ENCODE results near the gene EFEMP2. TPM values are rescaled to one million over a fixed set of nuclear protein-coding genes. Genes with fewer than 3 reads are reported as not detected.

EFEMP2 gene
- total RNA-seq, 1 donor from 2014 or later = 131 TPM

DNA sequence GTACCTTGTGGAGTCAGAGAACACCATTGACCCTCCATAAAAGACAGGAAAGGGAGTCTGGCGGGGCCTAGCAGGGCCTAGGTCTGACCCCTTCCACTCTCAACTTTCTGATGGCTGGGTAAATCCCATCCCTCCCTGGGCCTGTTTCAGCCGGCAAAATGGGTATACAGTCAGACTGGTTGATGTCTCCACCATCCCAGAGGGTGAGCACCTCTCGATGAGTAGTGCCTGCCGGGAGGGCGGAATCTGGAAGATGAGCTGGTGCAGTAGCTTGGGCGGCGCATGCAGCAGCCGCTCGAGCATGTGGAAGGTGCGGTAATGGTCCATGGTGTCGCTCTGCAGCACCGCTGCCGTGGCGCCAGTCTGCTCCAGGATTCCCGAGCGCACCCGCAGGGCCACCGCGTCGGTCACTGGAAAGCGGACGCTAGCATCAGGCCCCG lies 15.1 kb upstream of the EFEMP2 start:
- peak overlapping the region; percentile 99 for H3K27ac Mint-ChIP-seq (ENCODE audit: unreplicated experiment)
- TF ChIP-seq, protein P1, sequence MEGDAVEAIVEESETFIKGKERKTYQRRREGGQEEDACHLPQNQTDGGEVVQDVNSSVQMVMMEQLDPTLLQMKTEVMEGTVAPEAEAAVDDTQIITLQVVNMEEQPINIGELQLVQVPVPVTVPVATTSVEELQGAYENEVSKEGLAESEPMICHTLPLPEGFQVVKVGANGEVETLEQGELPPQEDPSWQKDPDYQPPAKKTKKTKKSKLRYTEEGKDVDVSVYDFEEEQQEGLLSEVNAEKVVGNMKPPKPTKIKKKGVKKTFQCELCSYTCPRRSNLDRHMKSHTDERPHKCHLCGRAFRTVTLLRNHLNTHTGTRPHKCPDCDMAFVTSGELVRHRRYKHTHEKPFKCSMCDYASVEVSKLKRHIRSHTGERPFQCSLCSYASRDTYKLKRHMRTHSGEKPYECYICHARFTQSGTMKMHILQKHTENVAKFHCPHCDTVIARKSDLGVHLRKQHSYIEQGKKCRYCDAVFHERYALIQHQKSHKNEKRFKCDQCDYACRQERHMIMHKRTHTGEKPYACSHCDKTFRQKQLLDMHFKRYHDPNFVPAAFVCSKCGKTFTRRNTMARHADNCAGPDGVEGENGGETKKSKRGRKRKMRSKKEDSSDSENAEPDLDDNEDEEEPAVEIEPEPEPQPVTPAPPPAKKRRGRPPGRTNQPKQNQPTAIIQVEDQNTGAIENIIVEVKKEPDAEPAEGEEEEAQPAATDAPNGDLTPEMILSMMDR (IDR thresholded peaks at IDR 0.05) = no peak

DNA sequence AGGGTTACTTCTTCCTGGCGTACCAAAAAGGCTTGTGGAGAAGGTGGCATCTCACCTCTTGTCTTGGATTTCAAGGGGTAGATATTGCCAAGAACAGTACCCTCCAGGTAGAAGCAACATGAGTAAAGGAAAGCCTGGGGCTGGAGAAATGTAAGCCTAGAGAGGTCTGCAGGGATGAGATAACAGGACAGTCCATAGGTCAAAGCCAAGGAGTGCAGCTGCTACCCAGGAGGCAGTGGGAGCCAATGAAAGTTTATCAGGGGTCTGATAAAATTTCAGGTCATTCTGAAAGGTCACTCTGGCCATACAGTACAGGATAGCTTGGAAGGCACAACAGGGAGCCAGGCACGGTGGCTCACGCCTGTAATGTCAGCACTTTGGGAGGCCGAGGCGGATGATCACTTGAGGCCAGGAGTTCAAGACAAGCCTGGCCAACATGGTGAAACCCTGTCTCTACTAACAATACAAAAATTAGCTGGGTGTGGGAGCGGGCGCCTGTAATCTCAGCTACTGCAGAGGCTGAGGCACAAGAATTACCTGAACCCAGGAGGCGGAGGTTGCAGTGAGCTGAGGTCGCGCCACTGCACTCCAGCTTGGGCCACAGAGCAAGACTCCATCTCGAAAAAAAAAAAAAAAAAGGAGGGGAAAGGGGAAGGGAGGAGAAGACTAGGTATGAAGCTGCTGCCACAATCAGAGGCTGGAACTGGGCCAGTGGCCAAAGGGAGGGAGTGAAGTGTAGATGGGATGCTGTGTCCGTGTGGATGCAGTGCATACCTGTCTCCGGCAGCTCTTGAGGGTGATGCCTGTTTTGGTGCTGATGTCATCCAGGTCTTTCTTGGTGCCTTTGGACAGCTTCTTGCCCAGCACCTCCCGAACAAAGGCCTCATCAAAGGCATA lies 14.5 kb upstream of the EFEMP2 start:
- TF ChIP-seq, protein P1 (IDR thresholded peaks at IDR 0.05) = no peak
- DNase-seq (ENCODE audit: extremely low spot score, unreplicated experiment) = no peak
- H3K9me3 Mint-ChIP-seq (ENCODE audit: unreplicated experiment) = no peaks in the 10 kb centered on the region
- peak overlapping the region; percentile 99 for H3K27ac Mint-ChIP-seq (ENCODE audit: unreplicated experiment)
- H3K27me3 Mint-ChIP-seq (ENCODE audit: unreplicated experiment) = no peaks in the 10 kb centered on the region
- peaks cover 46% of the 10 kb centered on the region for H3K4me1 Mint-ChIP-seq (ENCODE audit: unreplicated experiment)
- H3K36me3 Mint-ChIP-seq (ENCODE audit: unreplicated experiment) = peaks cover 22% of the 10 kb centered on the region
- H3K4me3 Mint-ChIP-seq (ENCODE audit: unreplicated experiment) = peak overlapping the region; percentile 98

More for the DNA sequence above, 15.1 kb upstream of the EFEMP2 start:
- DNase-seq (ENCODE audit: extremely low spot score, unreplicated experiment) = no peak
- Mint-ChIP-seq H3K4me3 (ENCODE audit: unreplicated experiment) (peak overlapping the region; percentile 98), H3K9me3 (ENCODE audit: unreplicated experiment) (no peaks in the 10 kb centered on the region), H3K36me3 (ENCODE audit: unreplicated experiment) (peaks cover 24% of the 10 kb centered on the region), H3K4me1 (ENCODE audit: unreplicated experiment) (peaks cover 53% of the 10 kb centered on the region), H3K27me3 (ENCODE audit: unreplicated experiment) (no peaks in the 10 kb centered on the region)

DNA sequence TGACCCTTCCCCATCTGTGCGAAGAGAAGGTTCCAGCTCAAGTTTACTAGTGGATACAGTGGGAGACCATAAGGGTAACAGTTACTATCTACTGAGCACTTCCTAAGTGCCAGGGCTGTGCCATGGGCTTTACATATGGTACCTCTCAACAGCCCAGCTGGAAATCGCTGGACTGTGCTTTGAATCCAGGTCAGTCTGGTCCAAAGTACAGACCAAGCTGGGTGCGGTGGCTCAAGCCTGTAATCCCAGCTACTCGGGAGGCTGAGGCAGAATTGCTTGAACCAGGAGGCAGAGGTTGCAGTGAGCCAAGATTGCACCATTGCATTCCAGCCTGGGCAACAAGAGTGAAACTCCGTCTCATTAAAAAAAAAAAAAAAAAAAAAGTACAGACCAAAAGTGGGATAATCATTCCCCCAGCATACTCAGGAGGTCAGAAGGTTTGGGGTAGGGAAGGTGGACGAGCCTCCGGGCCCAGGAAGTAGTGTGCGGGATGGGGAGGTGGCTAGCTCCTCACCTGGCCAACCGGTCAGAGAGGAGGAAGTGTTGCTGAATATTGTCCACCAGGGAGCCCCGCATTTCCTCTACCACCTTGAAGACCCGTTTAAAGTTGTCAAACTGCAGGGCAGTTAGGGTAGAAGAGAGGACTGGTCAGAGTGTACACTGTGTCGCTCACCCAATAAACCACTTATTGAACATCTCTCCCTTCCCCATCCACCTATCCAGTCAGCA lies 13.4 kb upstream of the EFEMP2 start:
- TF ChIP-seq, protein P1 (IDR thresholded peaks at IDR 0.05) = no peak
- Mint-ChIP-seq H3K27me3 (ENCODE audit: unreplicated experiment) (no peaks in the 10 kb centered on the region), H3K36me3 (ENCODE audit: unreplicated experiment) (peaks cover 23% of the 10 kb centered on the region), H3K4me1 (ENCODE audit: unreplicated experiment) (peaks cover 43% of the 10 kb centered on the region), H3K9me3 (ENCODE audit: unreplicated experiment) (no peaks in the 10 kb centered on the region), H3K4me3 (ENCODE audit: unreplicated experiment) (no peak overlapping the region), H3K27ac (ENCODE audit: unreplicated experiment) (no peak overlapping the region)
- DNase-seq (ENCODE audit: extremely low spot score, unreplicated experiment) = no peak

DNA sequence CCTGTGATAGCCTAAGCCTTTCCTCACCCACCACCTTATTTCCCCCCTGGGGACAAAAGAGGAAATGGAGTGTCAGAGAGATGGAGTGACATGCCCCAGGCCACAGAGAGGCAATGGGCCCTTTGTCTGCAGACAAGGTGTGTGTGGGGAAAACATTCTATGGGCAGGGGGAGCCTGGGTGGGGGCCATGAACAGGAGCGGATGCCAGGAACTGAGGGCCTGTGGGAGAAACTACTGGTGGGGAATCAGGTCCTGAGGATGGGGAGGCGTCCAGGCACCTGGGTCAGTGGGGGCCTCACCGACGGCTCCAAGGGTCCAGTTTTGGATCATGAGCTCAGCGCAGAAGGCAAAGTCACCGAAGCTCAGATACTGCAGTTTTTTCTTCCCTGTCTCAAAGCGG lies 12.6 kb upstream of the EFEMP2 start:
- no peaks in the 10 kb centered on the region for H3K9me3 Mint-ChIP-seq (ENCODE audit: unreplicated experiment)
- H3K27me3 Mint-ChIP-seq (ENCODE audit: unreplicated experiment) = no peaks in the 10 kb centered on the region
- TF ChIP-seq, protein P1 (IDR thresholded peaks at IDR 0.05) = no peak
- DNase-seq (ENCODE audit: extremely low spot score, unreplicated experiment) = no peak
- H3K4me1 Mint-ChIP-seq (ENCODE audit: unreplicated experiment) = peaks cover 41% of the 10 kb centered on the region
- H3K4me3 Mint-ChIP-seq (ENCODE audit: unreplicated experiment) = no peak overlapping the region
- H3K27ac Mint-ChIP-seq (ENCODE audit: unreplicated experiment) = no peak overlapping the region
- H3K36me3 Mint-ChIP-seq (ENCODE audit: unreplicated experiment) = peaks cover 23% of the 10 kb centered on the region

DNA sequence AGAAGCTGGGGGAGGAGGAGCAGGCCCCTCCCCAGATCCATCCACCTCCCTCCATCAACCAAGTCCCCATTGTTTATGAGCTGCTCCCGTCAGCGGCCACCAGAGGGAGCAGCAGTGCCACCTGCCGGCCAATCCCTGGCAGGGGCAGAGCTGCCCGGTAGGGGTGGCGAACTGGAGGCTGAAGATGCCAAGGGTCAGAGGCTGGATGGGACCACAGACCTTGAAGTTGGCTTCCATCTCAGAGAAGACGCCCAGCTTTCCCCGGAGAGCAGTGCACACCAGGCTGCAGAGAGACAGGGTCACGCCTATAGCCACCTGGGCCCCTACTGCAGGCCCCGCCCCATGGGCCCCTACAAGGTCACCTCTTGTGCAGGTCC lies 12.1 kb upstream of the EFEMP2 start:
- Mint-ChIP-seq H3K36me3 (ENCODE audit: unreplicated experiment) (peaks cover 23% of the 10 kb centered on the region), H3K4me3 (ENCODE audit: unreplicated experiment) (no peak overlapping the region), H3K4me1 (ENCODE audit: unreplicated experiment) (peaks cover 36% of the 10 kb centered on the region), H3K9me3 (ENCODE audit: unreplicated experiment) (no peaks in the 10 kb centered on the region), H3K27ac (ENCODE audit: unreplicated experiment) (peak overlapping the region; percentile 82), H3K27me3 (ENCODE audit: unreplicated experiment) (no peaks in the 10 kb centered on the region)
- TF ChIP-seq, protein P1 (IDR thresholded peaks at IDR 0.05) = peak; percentile 99
- DNase-seq (ENCODE audit: extremely low spot score, unreplicated experiment) = peak; percentile 94

Measured in osteocyte (in vitro differentiated cells).